Activated naive CD4-positive, alpha-beta T cell treated with anti-CD3 and anti-CD28 coated beads, Interleukin-2, amount 50 U/mL, for 72 hours (primary cell): Measurements from ENCODE around the gene TUB. TPM values are rescaled to one million over a fixed set of nuclear protein-coding genes. Genes with fewer than 3 reads are reported as not detected.
A peak's percentile ranks its signal among the peaks of the same experiment; 100 is the strongest.

Source experiments
- ATAC-seq, 2 donors: fragments of 150-1000 bp; cut with Tn5 transposase; 2 replicates each; pipeline ENCODE4 v1.10.0; 2021; ENCODE audit warnings: mild to moderate bottlenecking in 2 of 2, moderate library complexity in 2 of 2
- DNase-seq, 2 donors: peaks; one replicate each; pipeline ENCODE4 v3.0.0; 2021 to 2022; ENCODE audit warnings: low spot score in 2 of 2
- H3K27ac Mint-ChIP-seq, 2 donors: one replicate each; pipeline ENCODE4 v1.8.0; 2022; ENCODE audit warnings: mild to moderate bottlenecking in 2 of 2, mixed read lengths in 2 of 2
- H3K36me3 Mint-ChIP-seq, 2 donors: one replicate each; pipeline ENCODE4 v1.8.0; 2022; ENCODE audit warnings: mixed read lengths in 2 of 2
- H3K9me3 Mint-ChIP-seq, 2 donors: one replicate each; pipeline ENCODE4 v1.8.0; 2022; ENCODE audit warnings: mixed read lengths in 2 of 2
- total RNA-seq, 2 donors: library from RNA; stranded (reverse); gene quantifications; one replicate each; pipeline ENCODE4 v1.2.3, GENCODE V29; 2022

Gene TUB
- total RNA-seq, 2 donors from 2014 or later = 0.07 to 0.41 TPM

- no peaks in the 10 kb centered on the region for H3K36me3 Mint-ChIP-seq
- no peak overlapping the region for H3K27ac Mint-ChIP-seq
- DNase-seq = no peak
- no peak for ATAC-seq
- H3K9me3 Mint-ChIP-seq = no peaks in the 10 kb centered on the region
These were observed 13.6 kb downstream of the TUB start for GRCh38 chr11:8094656-8095055.

- H3K27ac Mint-ChIP-seq = peak overlapping the region in 1 of 2 donors; percentile 36
- no peak for DNase-seq
- H3K9me3 Mint-ChIP-seq = no peaks in the 10 kb centered on the region
- ATAC-seq = no peak
- H3K36me3 Mint-ChIP-seq = no peaks in the 10 kb centered on the region
These were observed 14.4 kb downstream of the TUB start for GRCh38 chr11:8095371-8095770.

GRCh38 chr11:8095806-8096522 is 15.0 kb downstream of the TUB start:
- Mint-ChIP-seq H3K36me3 (no peaks in the 10 kb centered on the region), H3K9me3 (no peaks in the 10 kb centered on the region), H3K27ac (peak overlapping the region in 1 of 2 donors; percentile 34)
- ATAC-seq = no peak
- no peak for DNase-seq

GRCh38 chr11:8096575-8096974 is 15.6 kb downstream of the TUB start:
- no peak overlapping the region for H3K27ac Mint-ChIP-seq
- ATAC-seq (no peak), DNase-seq (no peak)
- no peaks in the 10 kb centered on the region for H3K36me3 Mint-ChIP-seq
- no peaks in the 10 kb centered on the region for H3K9me3 Mint-ChIP-seq

DNA sequence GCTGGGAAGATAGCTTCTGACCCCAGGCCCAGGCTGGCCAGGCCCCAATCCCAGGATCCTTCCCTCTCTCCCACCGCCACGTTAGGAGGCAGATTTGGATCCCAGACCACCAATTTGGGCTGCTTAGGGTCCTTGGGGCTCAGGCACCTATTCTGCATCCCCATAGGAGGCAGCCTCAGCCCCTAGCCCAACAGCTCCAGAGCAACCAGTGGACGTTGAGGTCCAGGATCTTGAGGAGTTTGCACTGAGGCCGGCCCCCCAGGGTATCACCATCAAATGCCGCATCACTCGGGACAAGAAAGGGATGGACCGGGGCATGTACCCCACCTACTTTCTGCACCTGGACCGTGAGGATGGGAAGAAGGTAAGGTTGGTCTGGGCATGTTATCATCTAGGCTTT is 16.1 kb downstream of the TUB start:
- Mint-ChIP-seq H3K27ac (no peak overlapping the region), H3K36me3 (no peaks in the 10 kb centered on the region), H3K9me3 (no peaks in the 10 kb centered on the region)
- ATAC-seq (no peak), DNase-seq (no peak)

DNA sequence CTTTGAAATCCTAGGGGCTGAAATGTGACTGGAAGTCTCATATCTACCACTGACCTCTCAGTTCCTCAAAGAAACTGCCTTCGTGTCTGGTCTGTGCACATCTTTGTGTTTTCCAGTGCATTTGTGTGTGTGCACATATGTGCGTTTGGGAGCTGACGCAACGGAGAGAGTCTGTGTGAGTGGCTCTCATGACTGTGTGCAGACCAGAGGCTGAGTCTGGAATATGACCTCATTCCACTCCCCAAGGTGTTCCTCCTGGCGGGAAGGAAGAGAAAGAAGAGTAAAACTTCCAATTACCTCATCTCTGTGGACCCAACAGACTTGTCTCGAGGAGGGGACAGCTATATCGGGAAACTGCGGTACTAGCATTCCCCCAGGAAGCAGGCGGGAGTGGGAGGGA is 16.5 kb downstream of the TUB start:
- no peak overlapping the region for H3K27ac Mint-ChIP-seq
- no peak for ATAC-seq
- H3K9me3 Mint-ChIP-seq = no peaks in the 10 kb centered on the region
- no peaks in the 10 kb centered on the region for H3K36me3 Mint-ChIP-seq
- no peak for DNase-seq

DNA sequence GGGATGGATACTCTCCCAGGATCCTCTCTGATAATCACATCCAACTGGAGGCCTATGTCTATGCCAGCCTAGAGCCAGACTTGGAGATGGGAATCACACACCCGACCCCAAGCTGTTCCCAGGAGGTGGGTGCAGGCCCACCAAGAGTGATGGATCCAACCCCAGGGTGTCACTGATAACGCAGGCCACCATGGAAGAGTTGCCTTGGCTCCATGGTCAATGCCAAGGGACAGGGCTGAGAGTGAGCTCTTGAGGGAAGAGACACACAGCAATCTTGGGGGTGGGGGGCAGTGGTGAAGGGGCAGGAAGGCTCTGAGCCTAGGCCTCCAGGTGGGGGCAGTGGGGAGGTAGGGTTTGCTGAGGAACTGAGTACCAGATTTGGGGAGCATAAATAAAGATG is 16.9 kb downstream of the TUB start:
- Mint-ChIP-seq H3K36me3 (no peaks in the 10 kb centered on the region), H3K9me3 (no peaks in the 10 kb centered on the region), H3K27ac (no peak overlapping the region)
- ATAC-seq = no peak
- no peak for DNase-seq

DNA sequence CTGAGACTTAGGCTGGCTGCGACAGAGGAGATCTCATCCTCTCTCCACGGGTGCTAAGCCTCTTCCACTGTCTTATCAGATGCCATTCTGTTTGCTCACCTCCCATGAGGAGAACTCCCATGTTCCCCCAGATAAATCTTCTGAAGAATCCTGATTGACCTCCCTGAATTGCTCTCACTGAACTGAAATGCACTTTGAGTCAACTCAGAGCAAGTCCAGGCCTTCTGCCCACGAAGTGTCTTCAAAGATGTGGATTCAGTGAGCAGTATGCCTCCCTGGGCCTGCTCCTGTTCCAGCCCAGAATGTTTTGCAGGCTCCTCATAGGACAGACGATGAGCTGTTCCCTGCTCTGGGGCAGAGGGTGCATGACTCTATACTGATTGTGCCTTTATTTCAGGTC is 17.4 kb downstream of the TUB start:
- no peak overlapping the region for H3K27ac Mint-ChIP-seq
- no peak for DNase-seq
- no peak for ATAC-seq

GRCh38 chr11:8098879-8099278 is 17.9 kb downstream of the TUB start:
- Mint-ChIP-seq H3K9me3 (no peaks in the 10 kb centered on the region), H3K27ac (no peak overlapping the region), H3K36me3 (no peaks in the 10 kb centered on the region)
- ATAC-seq (no peak), DNase-seq (no peak)

More for the DNA sequence above, 17.4 kb downstream of the TUB start:
- Mint-ChIP-seq H3K9me3 (no peaks in the 10 kb centered on the region), H3K36me3 (no peaks in the 10 kb centered on the region)

GRCh38 chr11:8099291-8099899 is 18.4 kb downstream of the TUB start:
- ATAC-seq (peak; percentile 57 to 68), DNase-seq (peak; percentile 54 to 73)
- Mint-ChIP-seq H3K9me3 (no peaks in the 10 kb centered on the region), H3K36me3 (no peaks in the 10 kb centered on the region), H3K27ac (no peak overlapping the region)

DNA sequence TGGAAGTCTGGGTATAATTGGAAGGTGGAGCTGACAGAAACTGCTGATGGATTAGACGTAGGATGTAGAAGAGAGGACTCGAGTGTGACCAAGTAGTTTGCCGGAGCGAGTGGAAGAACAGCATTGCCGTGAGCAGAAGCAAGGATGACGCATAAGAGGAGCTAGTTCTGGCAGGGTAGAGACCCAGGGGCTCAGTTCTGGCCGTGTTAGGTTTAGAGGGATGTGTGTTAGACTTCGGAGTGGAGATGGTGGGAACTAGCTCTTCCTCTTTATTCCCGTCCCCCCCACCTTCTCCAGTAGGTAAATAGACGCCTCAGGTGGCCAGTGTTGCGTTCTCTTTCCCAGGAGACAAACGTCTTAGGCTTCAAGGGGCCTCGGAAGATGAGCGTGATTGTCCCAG is 19.1 kb downstream of the TUB start:
- H3K27ac Mint-ChIP-seq = no peak overlapping the region
- no peaks in the 10 kb centered on the region for H3K36me3 Mint-ChIP-seq
- DNase-seq (no peak), ATAC-seq (no peak)
- no peaks in the 10 kb centered on the region for H3K9me3 Mint-ChIP-seq

DNA sequence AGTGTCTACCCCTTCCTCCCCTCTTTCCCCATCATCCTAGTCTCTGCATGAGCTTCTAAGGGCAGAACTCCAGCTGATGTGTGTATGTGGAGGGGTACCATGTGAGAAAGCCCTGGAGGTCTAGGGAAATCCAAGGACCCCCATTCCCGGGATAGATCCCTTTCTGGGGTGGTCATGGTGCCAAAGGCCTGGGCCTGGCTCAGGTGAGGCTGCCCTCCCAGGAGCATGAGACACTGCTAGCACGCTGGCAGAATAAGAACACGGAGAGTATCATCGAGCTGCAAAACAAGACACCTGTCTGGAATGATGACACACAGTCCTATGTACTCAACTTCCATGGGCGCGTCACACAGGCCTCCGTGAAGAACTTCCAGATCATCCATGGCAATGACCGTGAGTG is 19.6 kb downstream of the TUB start:
- H3K36me3 Mint-ChIP-seq = no peaks in the 10 kb centered on the region
- DNase-seq = no peak
- ATAC-seq = no peak
- H3K27ac Mint-ChIP-seq = no peak overlapping the region
- H3K9me3 Mint-ChIP-seq = no peaks in the 10 kb centered on the region

GRCh38 chr11:8101421-8101820 is 20.4 kb downstream of the TUB start:
- H3K9me3 Mint-ChIP-seq = no peaks in the 10 kb centered on the region
- H3K36me3 Mint-ChIP-seq = no peaks in the 10 kb centered on the region
- ATAC-seq (no peak), DNase-seq (no peak)
- no peak overlapping the region for H3K27ac Mint-ChIP-seq

GRCh38 chr11:8102296-8102915 is 21.4 kb downstream of the TUB start:
- Mint-ChIP-seq H3K36me3 (no peaks in the 10 kb centered on the region), H3K9me3 (no peaks in the 10 kb centered on the region), H3K27ac (no peak overlapping the region)
- ATAC-seq (no peak), DNase-seq (peak in 1 of 2 donors; percentile 44)

GRCh38 chr11:8102965-8103364 is 22.0 kb downstream of the TUB start:
- ATAC-seq = no peak
- DNase-seq = no peak
- no peak overlapping the region for H3K27ac Mint-ChIP-seq
- H3K36me3 Mint-ChIP-seq = no peaks in the 10 kb centered on the region
- no peaks in the 10 kb centered on the region for H3K9me3 Mint-ChIP-seq

DNA sequence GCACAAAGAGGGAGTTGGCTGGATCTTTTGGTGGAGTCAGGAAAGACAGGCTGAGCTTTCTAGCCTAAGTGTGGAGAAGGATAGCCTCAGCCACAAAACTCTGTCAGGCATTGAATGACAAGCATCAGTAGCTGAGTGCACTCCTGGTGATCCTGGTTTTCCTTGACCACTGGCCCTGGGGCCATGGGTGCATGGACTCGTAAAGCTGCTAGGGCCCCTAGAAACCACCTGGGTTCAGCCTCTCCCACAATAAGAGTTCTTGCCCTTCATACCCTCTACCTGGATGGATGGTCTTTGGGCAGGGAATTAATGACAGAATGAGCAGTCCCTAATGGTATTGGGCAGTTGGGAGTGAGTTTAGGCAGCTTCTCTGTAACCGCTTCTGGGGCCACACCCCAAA is 22.9 kb downstream of the TUB start:
- no peaks in the 10 kb centered on the region for H3K36me3 Mint-ChIP-seq
- ATAC-seq = no peak
- no peaks in the 10 kb centered on the region for H3K9me3 Mint-ChIP-seq
- no peak for DNase-seq
- H3K27ac Mint-ChIP-seq = no peak overlapping the region

DNA sequence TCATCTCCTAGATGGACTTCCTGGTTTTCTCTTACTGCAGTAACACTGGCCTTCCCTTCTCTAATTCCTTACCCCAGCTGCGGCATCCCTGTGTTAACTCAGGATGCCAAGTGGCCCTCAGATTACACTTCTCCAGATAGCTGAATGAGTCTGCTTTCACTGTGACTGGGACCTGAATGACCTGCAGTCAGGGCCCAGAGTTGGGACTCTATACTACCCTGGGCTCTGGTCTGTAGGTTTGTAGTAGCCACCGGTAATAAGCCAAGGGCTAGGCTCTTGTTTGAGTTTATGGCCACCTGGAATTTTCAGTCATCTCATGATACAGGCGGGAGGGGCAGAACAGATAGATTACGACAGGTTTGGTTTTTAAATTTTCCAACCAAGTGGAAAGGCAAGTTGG is 24.1 kb downstream of the TUB start:
- no peaks in the 10 kb centered on the region for H3K9me3 Mint-ChIP-seq
- H3K36me3 Mint-ChIP-seq = no peaks in the 10 kb centered on the region
- peak overlapping the region in 1 of 2 donors; percentile 57 for H3K27ac Mint-ChIP-seq
- no peak for DNase-seq
- no peak for ATAC-seq

- no peak overlapping the region for H3K27ac Mint-ChIP-seq
- no peaks in the 10 kb centered on the region for H3K9me3 Mint-ChIP-seq
- DNase-seq (no peak), ATAC-seq (no peak)
- no peaks in the 10 kb centered on the region for H3K36me3 Mint-ChIP-seq
These were observed 24.7 kb downstream of the TUB start for GRCh38 chr11:8105666-8106065.
